SK-N-SH treated with all-trans-retinoic acid at 6 μM for 48 hours (cell line): Measurements from ENCODE around the gene MRGPRF.

ENCODE experiments used
- ATAC-seq: fragments of 200-7000 bp; cut with Tn5 transposase; 3 replicates; pipeline ENCODE4 v1.9.1; 2020; ENCODE audit warnings: mild to moderate bottlenecking, moderate library complexity
- ARNTL ChIP-seq: fragments of 450-650 bp; formaldehyde crosslinking; IDR thresholded peaks from 2 replicates; pipeline ENCODE4 v1.5.0; 2020; ENCODE audit warnings: low read depth, mild to moderate bottlenecking, moderate library complexity, borderline replicate concordance
- BACH2 ChIP-seq: fragments of 250-450 bp; sonication (Bioruptor Pico); IDR thresholded peaks from 2 replicates; pipeline ENCODE4 v1.9.0; 2021; ENCODE audit warnings: mild to moderate bottlenecking, borderline replicate concordance
- CREB5 ChIP-seq: fragments of 250-450 bp; sonication (Bioruptor Pico); IDR thresholded peaks from 2 replicates; pipeline ENCODE4 v1.5.1; 2020; ENCODE audit warnings: low read depth, mild to moderate bottlenecking, moderate library complexity
- CSDC2 ChIP-seq: fragments of 250-450 bp; sonication (Bioruptor Pico); IDR thresholded peaks from 2 replicates; pipeline ENCODE4 v1.5.0; 2020; ENCODE audit warnings: mild to moderate bottlenecking, moderate library complexity
- CSRNP3 ChIP-seq: fragments of 250-450 bp; sonication (Bioruptor Pico); IDR thresholded peaks from 2 replicates; pipeline ENCODE4 v1.5.1; 2021; ENCODE audit warnings: mild to moderate bottlenecking, moderate library complexity
- ESRRG ChIP-seq: fragments of 250-450 bp; sonication (Bioruptor Pico); IDR thresholded peaks from 2 replicates; pipeline ENCODE4 v1.6.1; 2021; ENCODE audit warnings: mild to moderate bottlenecking
- ISL1 ChIP-seq: fragments of 250-450 bp; sonication (Bioruptor Pico); IDR thresholded peaks from 2 replicates; pipeline ENCODE4 v2.1.2; 2022; ENCODE audit warnings: mild to moderate bottlenecking, moderate library complexity
- OSR1 ChIP-seq: fragments of 250-450 bp; sonication (Bioruptor Pico); IDR thresholded peaks from 2 replicates; pipeline ENCODE4 v1.8.0; 2022; ENCODE audit warnings: moderate library complexity, mild to moderate bottlenecking, inconsistent platforms
- POU6F1 ChIP-seq: fragments of 250-450 bp; sonication (Bioruptor Pico); IDR thresholded peaks from 2 replicates; pipeline ENCODE4 v1.8.0; 2021; ENCODE audit warnings: low read depth, mild to moderate bottlenecking, moderate library complexity, borderline replicate concordance
- PPARA ChIP-seq: fragments of 250-450 bp; sonication (Bioruptor Pico); IDR thresholded peaks from 2 replicates; pipeline ENCODE4 v1.5.0; 2020; ENCODE audit warnings: mild to moderate bottlenecking, borderline replicate concordance
- RARB ChIP-seq: fragments of 250-450 bp; sonication (Bioruptor Pico); IDR thresholded peaks from 2 replicates; pipeline ENCODE4 v1.8.0; 2021; ENCODE audit warnings: mild to moderate bottlenecking, moderate library complexity
- SNAI2 ChIP-seq: fragments of 250-450 bp; sonication (Bioruptor Pico); IDR thresholded peaks from 2 replicates; pipeline ENCODE4 v1.5.0; 2020; ENCODE audit warnings: mild to moderate bottlenecking, moderate library complexity
- TCF4 ChIP-seq: fragments of 250-450 bp; sonication (Bioruptor Pico); IDR thresholded peaks from 2 replicates; pipeline ENCODE4 v1.8.0; 2021; ENCODE audit warnings: mild to moderate bottlenecking, moderate library complexity, borderline replicate concordance
- TOX ChIP-seq: fragments of 250-450 bp; sonication (Bioruptor Pico); IDR thresholded peaks from 2 replicates; pipeline ENCODE4 v1.8.0; 2021; ENCODE audit warnings: mild to moderate bottlenecking, moderate library complexity, borderline replicate concordance
- TSHZ2 ChIP-seq: fragments of 250-450 bp; sonication (Bioruptor Pico); IDR thresholded peaks from 2 replicates; pipeline ENCODE4 v1.5.0; 2020; ENCODE audit warnings: mild to moderate bottlenecking, moderate library complexity
- ZC3H10 ChIP-seq: fragments of 250-450 bp; sonication (Bioruptor Pico); IDR thresholded peaks from 2 replicates; pipeline ENCODE4 v1.5.1; 2021; ENCODE audit warnings: mild to moderate bottlenecking, moderate library complexity
- ZFP3 ChIP-seq: fragments of 250-450 bp; sonication (Bioruptor Pico); IDR thresholded peaks from 2 replicates; pipeline ENCODE4 v1.5.0; 2020; ENCODE audit warnings: mild to moderate bottlenecking, moderate library complexity
- ZFP30 ChIP-seq: fragments of 450-650 bp; formaldehyde crosslinking; IDR thresholded peaks from 2 replicates; pipeline ENCODE4 v1.5.0; 2022; ENCODE audit warnings: mild to moderate bottlenecking, moderate library complexity
- ZNF565 ChIP-seq: fragments of 450-650 bp; formaldehyde crosslinking; conservative IDR thresholded peaks from 2 replicates; pipeline ENCODE4 v1.5.0; 2020; ENCODE audit warnings: low read depth, mild to moderate bottlenecking, moderate library complexity
- ZNF70 ChIP-seq: fragments of 450-650 bp; formaldehyde crosslinking; IDR thresholded peaks from 2 replicates; pipeline ENCODE4 v1.5.0; 2020; ENCODE audit warnings: mild to moderate bottlenecking, moderate library complexity
- ZNF8 ChIP-seq: fragments of 450-650 bp; formaldehyde crosslinking; IDR thresholded peaks from 2 replicates; pipeline ENCODE4 v1.5.0; 2020; ENCODE audit warnings: mild to moderate bottlenecking, moderate library complexity

Gene MRGPRF

GRCh38 chr11:68982134-68982533 lies 30.9 kb downstream of the MRGPRF start (continued):
- TF ChIP-seq CREB5 (CRISPR knock-in tag) (no peak), ZFP3 (CRISPR knock-in tag) (no peak), ARNTL (CRISPR knock-in tag) (no peak), ISL1 (CRISPR knock-in tag) (no peak)

GRCh38 chr11:68980776-68981065 lies 32.3 kb downstream of the MRGPRF start, which contains the start of gene MRGPRD:
MRGPRD (minus strand) TSS chr11:68980986; CDS start chr11:68980986, 0 bp downstream.
- no peak for TF ChIP-seq CSDC2 (CRISPR knock-in tag)
- no peak for TF ChIP-seq BACH2 (CRISPR knock-in tag)
- no peak for TF ChIP-seq SNAI2 (CRISPR knock-in tag)
- no peak for TF ChIP-seq TCF4
- TF ChIP-seq ZNF70 (CRISPR knock-in tag), result no peak
- no peak for TF ChIP-seq OSR1 (CRISPR knock-in tag)
- no peak for TF ChIP-seq ESRRG (CRISPR knock-in tag)
- TF ChIP-seq PPARA (CRISPR knock-in tag), result no peak
- no peak for TF ChIP-seq ZNF8 (CRISPR knock-in tag)
- no peak for ATAC-seq

- TF ChIP-seq PPARA (CRISPR knock-in tag) (no peak), ESRRG (CRISPR knock-in tag) (no peak), ZFP30 (CRISPR knock-in tag) (no peak), ZC3H10 (CRISPR knock-in tag) (no peak), TOX (CRISPR knock-in tag) (no peak), ZNF565 (no peak), SNAI2 (CRISPR knock-in tag) (no peak), TCF4 (no peak), TSHZ2 (CRISPR knock-in tag) (no peak), BACH2 (CRISPR knock-in tag) (no peak), ZNF8 (CRISPR knock-in tag) (no peak), ARNTL (CRISPR knock-in tag) (no peak), CSDC2 (CRISPR knock-in tag) (no peak), CSRNP3 (CRISPR knock-in tag) (no peak)
- no peak for ATAC-seq
Observed at GRCh38 chr11:68979931-68980775, 32.9 kb downstream of the MRGPRF start.

- no peak for ATAC-seq
- TF ChIP-seq TCF4 (no peak), RARB (CRISPR knock-in tag) (no peak), TOX (CRISPR knock-in tag) (no peak), BACH2 (CRISPR knock-in tag) (no peak), ESRRG (CRISPR knock-in tag) (no peak)
Observed at GRCh38 chr11:68978931-68979594, 34.0 kb downstream of the MRGPRF start.

- no peak for ATAC-seq
- TF ChIP-seq ZC3H10 (CRISPR knock-in tag) (no peak), CREB5 (CRISPR knock-in tag) (no peak), TSHZ2 (CRISPR knock-in tag) (no peak), POU6F1 (CRISPR knock-in tag) (no peak), SNAI2 (CRISPR knock-in tag) (no peak), ZFP30 (CRISPR knock-in tag) (no peak), TOX (CRISPR knock-in tag) (no peak), OSR1 (CRISPR knock-in tag) (no peak), BACH2 (CRISPR knock-in tag) (no peak)
Observed at GRCh38 chr11:68978626-68978930, 34.5 kb downstream of the MRGPRF start.
